ENCODE results near the gene HS2ST1.

DNA sequence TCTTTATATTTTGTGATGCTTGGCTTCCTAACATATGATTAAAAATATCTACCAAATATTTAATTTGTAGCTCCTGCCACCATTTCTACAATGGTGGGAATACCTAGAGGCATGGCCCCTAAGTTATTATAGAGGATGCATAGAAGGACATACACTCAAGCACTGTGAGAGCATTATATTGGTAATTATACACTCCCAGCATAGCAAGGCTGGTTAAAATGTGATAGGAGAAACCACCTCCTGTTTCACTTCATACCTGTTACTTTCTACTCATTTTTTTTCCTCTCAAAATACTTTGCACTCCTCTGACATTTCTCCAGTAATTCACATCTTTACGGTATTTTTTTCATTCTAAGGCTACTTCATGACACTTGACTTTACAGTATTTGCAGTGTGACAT is 92.9 kb downstream of the HS2ST1 start:
- TF ChIP-seq, protein P1, sequence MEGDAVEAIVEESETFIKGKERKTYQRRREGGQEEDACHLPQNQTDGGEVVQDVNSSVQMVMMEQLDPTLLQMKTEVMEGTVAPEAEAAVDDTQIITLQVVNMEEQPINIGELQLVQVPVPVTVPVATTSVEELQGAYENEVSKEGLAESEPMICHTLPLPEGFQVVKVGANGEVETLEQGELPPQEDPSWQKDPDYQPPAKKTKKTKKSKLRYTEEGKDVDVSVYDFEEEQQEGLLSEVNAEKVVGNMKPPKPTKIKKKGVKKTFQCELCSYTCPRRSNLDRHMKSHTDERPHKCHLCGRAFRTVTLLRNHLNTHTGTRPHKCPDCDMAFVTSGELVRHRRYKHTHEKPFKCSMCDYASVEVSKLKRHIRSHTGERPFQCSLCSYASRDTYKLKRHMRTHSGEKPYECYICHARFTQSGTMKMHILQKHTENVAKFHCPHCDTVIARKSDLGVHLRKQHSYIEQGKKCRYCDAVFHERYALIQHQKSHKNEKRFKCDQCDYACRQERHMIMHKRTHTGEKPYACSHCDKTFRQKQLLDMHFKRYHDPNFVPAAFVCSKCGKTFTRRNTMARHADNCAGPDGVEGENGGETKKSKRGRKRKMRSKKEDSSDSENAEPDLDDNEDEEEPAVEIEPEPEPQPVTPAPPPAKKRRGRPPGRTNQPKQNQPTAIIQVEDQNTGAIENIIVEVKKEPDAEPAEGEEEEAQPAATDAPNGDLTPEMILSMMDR (IDR thresholded peaks at IDR 0.05), result no peak
- no peak for TF ChIP-seq POLR2A (IDR thresholded peaks at IDR 0.05)

All from uterus (tissue), 2 donors.